GM18909 (cell line): ENCODE data around the gene DUSP16.
"Not testable (repeated sequence)": the region's sequence is repeated elsewhere in the genome, so short reads cannot be mapped to it uniquely, and the experiment has no call there.

Experiments
- ATAC-seq: cut with Tn5 transposase; IDR thresholded peaks from one replicate; pipeline ENCODE4 v1.9.1; 2021; ENCODE audit warnings: mild to moderate bottlenecking; ENCODE audit not compliant: unreplicated experiment, poor library complexity

Gene DUSP16, protein sequence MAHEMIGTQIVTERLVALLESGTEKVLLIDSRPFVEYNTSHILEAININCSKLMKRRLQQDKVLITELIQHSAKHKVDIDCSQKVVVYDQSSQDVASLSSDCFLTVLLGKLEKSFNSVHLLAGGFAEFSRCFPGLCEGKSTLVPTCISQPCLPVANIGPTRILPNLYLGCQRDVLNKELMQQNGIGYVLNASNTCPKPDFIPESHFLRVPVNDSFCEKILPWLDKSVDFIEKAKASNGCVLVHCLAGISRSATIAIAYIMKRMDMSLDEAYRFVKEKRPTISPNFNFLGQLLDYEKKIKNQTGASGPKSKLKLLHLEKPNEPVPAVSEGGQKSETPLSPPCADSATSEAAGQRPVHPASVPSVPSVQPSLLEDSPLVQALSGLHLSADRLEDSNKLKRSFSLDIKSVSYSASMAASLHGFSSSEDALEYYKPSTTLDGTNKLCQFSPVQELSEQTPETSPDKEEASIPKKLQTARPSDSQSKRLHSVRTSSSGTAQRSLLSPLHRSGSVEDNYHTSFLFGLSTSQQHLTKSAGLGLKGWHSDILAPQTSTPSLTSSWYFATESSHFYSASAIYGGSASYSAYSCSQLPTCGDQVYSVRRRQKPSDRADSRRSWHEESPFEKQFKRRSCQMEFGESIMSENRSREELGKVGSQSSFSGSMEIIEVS

DNA sequence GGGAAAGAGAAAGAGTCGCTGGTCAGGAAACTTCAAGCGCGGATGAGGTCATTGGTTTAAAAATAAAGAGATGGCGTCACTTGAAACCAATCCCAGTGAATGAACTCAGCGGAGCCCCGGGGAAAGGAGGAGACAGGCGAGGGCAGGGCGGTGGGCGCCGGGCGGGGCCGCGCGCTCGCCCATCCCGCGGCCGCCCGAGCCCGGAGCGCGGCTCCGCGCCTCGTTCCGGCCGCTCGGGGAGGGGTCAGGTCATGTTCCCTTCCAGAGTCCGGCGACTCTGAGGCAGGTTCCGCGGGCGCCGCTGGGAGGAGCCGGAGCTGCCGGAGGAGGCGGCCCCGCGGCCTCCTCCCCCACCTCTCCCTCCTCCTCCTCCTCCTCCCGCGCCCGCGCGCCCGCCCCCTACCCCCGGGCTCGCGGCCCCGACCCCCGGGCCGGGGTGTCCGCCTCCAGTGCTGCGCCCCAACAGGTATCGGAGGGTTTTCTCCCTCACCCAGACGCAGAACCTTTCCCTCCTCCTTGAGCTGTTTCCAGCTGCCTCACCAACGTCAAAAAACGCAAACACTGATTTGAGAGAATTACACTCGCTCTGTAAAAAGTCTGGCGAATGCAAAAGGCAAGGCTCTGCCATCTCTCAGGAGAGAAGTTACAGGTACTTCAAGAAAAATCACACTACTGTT, at the start of gene DUSP16:
Gene DUSP16, minus strand, starts transcription at position 279 of the 677 bp plus-strand sequence. CDS start 41,765 bp downstream, outside the sequence.
- ATAC-seq: peak; percentile 78

DNA sequence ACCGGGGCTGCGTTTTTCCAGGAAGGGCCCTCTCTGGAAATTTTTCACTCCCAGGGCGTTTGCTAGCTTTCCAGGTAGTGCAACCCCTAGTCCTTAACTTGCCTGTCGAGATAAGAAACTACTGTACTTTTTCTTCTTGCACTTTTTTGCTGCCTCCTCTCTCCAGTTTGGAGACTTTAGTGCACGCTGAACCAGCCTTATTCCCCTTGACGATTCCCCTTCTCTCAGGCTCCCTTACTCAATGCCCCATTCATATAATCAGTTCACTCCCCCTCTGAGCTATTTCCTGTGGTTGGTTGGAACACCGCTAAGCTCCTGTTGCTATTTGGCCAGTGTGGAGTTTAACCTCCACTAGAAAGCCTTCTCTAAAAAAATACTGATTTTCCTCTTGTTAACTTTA, 49.7 kb upstream of the DUSP16 start:
- no peak for ATAC-seq

DNA sequence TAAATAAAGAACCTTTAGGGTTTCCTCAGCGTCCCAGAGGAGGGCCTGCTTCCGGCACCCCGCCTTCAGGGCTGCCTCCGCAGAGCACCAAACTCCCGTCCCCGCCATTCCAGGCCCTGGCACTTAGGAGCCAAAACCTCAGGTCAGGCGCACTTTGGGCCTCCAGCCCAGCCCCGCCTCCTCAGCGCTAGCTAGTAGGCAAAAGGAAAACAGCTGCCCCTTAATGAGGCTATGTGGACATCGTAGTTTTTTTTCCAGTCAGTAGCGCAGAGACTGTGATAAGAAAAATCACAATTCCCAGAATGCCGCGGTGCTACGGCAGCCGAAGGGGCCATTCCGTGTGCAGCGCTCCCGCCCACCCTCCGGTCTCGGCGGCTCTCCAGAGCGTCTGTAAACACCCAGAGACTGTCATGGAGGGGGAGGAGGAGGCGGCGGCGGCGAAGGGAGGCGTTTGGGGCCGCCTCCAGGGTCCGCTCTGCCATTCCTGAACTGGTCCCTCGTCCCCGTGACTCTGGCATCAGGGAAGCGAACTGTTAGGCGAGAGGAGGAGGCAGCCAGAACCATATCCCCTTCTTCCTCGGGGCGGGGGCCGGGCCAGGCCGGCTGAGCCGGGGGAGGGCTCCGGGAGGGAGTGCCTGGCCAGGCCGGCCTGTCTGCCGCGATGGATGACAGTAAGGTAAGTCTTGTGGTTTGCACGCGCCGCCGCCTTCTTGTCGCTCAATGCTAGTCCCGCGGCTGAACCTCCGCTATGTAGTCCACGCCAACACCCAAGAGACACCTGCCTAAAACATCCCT, 49.0 kb upstream of the DUSP16 start, which contains the start of gene CREBL2:
Gene CREBL2, plus strand, starts transcription at position 365 of the 795 bp plus-strand sequence. Its CDS starts 297 bp downstream, at position 662.
- ATAC-seq: peak; percentile 86

DNA sequence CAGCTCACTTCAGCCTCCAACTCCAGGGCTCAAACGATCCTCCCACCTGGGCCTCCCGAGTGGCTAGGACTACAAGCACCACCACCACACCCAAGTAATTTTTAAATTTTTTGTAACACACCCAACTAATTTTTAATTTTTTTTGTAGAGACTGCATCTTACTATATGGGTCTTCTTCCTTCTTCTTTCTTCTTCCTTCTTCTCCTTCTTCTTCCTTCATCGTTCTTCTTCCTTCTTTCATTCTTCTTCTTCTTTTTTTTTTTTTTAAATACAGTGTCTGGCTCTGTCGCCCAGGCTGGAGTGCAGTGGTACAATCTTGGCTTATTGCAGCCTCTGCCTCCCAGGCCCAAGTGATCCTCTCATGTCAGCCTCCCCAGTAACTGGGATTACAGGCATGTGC, 48.0 kb upstream of the DUSP16 start:
- ATAC-seq: no peak

DNA sequence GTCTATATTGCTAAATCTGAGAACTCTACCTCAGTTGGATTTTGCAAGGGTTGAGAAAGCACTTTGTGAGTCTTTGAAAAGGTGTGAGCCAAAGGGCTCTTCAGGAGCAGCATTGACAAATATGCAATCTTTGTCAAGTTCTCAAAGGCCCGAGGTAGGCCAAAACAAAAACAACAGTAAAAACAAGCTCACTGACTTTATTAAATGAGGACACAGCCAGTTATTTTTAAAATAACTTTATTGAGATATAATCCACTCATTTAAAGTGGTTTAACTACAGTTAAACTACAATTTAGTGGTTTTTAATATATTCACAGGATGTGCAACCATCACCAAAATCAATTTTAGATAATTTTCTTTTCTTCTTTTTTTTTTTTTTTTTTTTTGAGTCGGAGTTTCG, 47.0 kb upstream of the DUSP16 start:
- no peak for ATAC-seq

DNA sequence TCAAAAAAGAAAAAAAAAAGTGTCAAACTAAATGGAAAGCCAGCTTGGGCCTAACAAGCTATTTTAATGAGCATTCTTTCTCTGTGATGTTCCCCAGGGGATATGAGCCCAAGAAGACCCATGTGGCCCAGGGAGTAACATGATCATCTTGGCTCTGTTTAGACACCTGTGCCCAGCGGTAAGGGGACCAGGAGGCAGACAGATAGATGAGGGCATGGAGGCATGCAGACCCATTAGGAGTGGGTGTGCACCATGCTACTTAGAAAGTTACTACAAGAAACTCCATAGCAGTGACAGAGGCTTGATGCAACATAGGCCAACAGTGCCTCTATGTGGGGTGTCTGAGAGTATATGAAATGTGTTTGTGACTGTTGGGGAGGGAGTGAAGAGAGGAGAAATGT, 45.9 kb upstream of the DUSP16 start:
- ATAC-seq: peak; percentile 25

DNA sequence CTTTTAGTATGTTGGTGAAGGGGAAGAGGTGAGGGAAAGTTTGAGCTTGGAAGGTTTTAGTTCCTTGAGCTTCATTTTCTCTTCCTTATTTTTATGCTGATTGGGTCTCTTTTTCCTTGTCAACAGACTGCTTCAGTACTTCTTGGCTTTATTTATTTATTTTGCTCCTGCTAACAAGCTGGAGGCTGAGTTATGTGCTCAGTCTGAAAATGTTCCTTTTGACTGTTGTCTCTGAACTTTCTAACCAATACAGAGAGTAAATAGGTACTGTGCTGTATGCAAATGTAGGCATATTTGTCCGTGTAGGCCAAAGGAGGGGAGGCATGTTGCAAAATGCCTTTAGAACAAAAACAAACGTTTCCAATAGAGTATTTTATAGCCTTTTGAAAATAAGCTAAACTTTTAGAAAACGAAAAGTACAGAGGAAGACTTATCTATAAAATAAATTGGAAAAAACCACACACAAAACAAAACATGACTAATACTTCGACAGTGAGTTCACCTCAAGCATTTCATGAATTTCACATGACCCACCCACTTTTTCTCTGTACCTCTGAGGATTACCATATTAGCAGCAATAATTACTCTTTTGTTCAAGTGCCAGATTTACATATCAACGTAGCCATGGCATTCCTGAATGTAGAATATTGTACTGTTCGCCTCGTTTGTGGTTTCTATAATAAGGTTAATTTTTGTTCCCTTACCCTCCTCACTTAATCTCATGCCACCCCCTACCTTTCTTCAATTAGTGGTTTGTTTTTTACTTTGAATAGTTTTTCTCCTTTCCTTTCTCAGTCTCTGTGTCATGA, 44.3 kb upstream of the DUSP16 start:
- ATAC-seq: peak; percentile 41

DNA sequence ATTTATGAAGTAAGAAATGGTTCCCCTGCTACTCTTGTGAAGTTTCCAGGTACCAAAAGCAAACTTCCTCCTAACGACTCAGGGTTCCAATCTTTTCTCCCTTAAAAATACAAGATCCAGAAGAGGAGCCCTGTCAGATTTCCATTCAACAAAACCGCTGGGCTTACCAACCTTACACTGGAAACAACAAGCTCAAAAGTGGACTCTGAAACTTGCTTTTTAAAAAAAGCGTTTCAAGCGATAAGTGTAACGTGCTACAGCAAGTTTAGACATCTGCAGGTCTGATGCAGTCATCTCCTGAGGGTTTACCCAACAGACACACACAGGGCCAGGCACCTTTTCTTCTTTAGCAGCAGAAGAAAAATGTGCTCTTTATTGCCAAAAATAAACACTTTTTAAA, 42.1 kb upstream of the DUSP16 start:
- ATAC-seq: no peak

DNA sequence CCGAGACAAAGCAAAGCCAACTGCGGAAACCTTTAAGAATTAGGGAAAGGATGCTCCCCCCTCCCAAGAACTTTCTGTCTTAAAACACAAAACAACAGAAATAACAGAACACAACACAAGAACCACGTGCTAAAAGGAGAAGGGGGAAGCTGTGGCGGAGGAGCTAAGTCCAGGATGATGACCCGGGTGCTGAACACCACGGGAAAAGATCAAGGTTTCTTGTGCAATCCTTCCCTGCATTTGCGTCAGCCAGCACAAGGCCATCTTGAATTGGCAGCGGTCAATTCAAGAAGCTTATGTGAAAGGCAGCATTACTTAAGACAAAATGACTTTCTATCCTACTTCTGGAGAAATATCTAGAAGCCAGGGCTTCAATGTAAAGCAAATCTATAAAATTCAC, 38.0 kb upstream of the DUSP16 start:
- ATAC-seq: no peak

DNA sequence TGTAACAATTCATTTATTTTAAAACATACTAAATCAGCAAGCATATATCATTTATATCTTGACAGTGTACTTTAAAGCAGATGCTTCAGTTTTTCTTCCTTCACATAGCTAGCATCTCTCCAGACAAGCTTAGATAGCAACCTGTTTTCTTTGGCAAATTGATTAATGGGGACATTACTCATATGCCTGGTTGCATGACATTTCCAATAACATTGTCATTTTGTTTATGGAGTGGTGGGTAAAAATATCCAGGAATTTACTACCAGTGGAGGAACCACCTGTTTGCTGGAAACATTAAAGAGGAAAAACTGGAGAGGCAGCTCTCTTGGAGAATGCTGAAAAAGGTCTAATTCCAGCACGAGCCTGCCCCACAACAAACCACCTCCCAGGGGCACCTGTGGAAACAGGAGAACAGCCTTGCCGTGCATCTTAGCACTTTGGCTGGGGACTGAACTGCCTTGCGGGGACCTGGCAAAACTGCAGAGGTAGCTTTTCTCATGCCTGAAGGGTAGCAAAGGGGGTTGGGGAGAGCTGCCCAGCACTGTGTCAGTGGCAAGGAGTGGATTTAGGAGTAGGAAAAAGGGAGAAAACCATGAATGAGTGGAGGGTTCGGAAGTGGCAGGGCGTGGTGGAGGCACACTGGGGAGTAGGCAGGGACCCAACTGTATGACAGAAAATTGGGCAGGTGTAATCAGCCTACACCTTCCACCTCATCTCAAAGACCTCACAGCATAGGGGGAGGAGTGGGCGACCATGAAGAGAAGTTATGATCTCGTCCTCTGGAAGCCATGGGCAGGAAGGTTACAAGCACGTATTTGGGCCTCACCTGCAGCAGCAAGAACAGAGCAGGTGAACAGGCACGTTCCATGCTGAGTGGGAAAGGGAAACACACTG, 37.3 kb upstream of the DUSP16 start:
- no peak for ATAC-seq

DNA sequence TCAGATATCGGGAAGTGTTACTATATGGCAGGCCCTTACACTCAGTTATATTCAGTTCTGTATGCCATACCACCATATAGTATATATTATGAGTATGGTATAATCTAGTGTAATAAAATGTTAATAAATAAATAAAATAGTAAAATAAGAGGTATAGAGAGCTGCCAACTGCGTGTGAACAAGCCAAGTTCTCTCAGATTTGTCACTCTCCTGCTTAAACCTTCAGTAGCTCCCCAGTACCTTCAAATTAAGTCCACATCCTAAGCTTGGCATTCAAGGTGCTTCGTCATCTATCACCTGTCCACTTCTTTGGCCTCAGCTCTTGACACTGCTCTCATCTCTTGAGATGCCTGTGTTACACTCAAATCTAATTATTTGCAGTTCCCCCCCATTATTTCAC, 36.2 kb upstream of the DUSP16 start:
- no peak for ATAC-seq

DNA sequence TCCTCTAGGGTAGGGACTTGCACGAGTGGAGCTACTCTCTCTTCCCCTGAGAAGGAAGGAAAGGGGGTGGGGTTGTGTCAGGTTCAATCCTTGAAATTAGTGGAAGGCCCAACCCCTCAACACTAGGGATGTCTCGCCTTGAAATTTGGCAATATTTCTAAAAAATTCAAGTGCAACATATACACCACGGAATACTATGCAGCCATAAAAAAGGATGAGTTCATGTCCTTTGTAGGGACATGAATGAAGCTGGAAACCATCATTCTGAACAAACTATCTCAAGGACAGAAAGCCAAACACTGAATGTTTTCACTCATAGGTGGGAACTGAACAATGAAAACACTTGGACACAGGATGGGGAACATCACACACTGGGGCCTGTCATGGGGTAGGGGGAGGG, 33.9 kb upstream of the DUSP16 start:
- not testable (repeated sequence) for ATAC-seq

DNA sequence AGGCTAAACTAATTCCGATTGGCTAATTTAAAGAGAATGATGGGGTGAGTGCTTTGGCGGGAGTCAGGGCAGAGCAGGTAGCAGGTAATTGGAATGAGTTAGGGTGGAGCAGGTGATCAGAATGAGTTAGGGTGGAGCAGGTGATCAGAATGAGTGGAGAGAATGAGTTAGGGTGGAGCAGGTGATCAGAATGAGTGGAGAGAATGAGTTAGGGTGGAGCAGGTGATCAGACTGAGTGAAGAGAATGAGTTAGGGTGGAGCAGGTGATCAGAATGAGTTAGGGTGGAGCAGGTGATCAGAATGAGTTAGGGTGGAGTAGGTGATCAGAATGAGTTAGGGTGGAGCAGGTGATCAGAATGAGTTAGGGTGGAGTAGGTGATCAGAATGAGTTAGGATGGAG, 33.3 kb upstream of the DUSP16 start:
- ATAC-seq: not testable (repeated sequence)

DNA sequence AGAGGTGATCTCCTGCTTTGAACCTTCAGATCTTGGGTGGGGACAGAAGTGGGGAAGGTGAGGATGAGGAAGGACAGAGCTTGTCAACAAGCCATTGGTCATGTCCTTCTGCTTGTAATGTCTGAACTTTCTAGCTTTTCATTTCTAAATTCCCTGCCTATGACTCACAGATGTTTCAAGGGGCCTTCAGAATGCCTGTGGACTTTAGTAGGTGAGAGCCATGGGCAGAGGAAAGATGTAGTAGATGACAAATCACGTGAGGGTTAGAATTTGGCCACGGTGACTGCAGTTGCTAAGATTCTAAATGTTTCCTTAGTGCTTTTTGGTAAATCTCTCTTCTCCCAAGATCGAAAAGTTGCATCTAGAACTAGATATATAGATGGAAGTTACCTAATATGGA, 30.3 kb upstream of the DUSP16 start:
- ATAC-seq: no peak

DNA sequence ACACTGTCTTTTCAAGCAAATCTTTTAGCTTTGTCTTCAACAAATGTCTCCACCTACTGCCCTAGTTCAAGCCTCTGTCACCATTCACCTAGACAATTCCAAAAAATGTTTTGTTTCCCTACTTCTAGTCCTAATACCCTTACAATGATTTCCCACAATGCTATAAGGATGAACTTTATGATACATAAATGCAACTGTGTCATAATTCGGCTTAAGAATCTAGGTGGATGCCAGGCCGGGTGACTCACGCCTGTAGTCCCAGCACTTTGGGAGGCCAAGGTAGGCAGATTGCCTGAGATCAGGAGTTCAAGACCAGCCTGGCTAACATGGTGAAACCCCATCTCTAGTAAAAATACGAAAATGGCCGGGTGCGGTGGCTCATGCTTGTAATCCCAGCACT, 28.3 kb upstream of the DUSP16 start:
- no peak for ATAC-seq

DNA sequence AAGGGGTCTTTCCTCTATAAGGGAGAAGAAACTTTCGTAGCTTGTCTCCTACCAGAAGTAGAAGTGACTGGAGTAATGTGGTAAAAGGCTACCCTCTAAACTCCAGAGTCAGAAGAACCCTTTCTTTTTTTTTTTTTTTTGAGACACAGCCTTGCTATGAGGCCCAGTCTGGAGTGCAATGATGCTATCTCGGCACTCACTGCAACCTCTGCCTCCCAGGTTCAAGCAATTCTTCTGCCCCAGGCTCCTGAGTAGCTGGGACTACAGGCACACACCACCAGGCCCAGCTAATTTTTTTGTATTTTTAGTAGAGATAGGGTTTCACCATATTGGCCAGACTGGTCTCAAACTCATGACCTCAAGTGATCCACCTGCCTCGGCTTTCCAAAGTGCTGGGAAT, 25.8 kb upstream of the DUSP16 start:
- not testable (repeated sequence) for ATAC-seq

DNA sequence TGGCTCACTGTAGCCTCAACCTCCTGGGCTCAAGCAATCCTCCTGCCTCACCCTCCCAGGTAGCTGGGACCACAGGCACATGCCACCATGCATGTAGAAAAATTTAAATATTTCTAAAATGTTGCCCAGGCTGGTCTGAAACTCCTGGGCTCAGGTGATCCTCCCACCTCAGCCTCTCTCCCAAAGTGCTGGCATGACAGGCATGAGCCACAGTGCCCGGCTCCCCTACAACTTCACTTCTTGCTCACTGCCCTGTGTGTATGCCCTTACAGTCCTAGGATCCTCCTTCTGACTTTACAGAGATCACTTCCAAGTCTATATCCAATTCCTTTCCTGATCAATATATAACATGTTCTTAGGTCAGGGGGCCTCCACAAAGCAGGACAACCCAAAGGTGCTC, 25.2 kb upstream of the DUSP16 start:
- ATAC-seq: no peak

DNA sequence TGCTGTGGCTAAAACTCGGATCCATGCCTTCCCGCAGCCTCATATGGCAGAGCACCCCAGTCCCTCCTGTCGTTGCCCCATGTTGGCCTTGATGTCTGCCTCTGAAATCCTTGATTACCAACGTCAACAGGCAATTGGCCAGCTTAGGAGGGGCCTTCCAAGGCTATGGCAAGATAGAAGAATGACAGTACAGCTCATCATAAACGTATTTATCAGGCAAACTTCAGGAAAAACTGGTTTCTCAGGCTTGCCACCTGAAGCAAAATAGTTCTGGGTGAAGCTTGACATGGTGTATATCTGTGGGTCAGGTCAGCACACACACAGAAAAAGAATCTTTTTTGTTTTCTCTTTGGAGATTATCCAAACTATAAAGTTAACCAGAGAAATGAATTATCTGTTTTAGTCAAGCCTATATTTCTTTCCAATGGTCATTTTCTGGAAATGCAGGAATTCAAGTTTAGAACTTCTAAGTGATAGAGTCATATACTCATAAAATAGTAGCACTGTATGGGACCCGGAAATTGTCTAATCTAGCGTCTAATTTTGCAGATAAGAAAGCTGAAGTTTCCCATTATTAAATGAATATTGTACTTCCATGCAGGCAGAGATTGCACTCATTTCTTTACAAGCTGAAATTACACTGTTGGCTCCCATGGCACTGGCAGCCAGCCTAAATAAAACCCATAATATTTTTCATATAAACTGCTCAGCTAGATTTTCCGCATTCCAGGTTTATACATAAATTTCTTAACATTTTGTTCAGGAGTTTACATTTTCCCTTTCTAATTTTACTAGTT, 24.4 kb upstream of the DUSP16 start:
- no peak for ATAC-seq
